Transverse colon (tissue), 4 donors: ENCODE data around the gene NAPG. TPM values are rescaled to one million over a fixed set of nuclear protein-coding genes. Genes with fewer than 3 reads are reported as not detected.

Experiments
- DNase-seq: peaks from one replicate; pipeline ENCODE4 v3.0.0-alpha.2; 2019
- H3K27ac ChIP-seq, 4 donors: fragments of 200-600 bp; sonication (generic); 2 replicates each; pipeline ENCODE4 v1.5.1; 2016 to 2018; ENCODE audit warnings: inconsistent platforms in 4 of 4
- H3K27me3 ChIP-seq: fragments of 200-600 bp; sonication (generic); 2 replicates; pipeline ENCODE4 v1.5.1; 2017; ENCODE audit warnings: inconsistent platforms
- H3K36me3 ChIP-seq, 4 donors: fragments of 200-600 bp; sonication (generic); 2 replicates each; pipeline ENCODE4 v1.5.1; 2017 to 2019; ENCODE audit warnings: inconsistent platforms in 4 of 4
- H3K4me1 ChIP-seq, 4 donors: fragments of 200-600 bp; sonication (generic); 2 replicates each; pipeline ENCODE4 v1.5.1; 2017 to 2020; ENCODE audit warnings: inconsistent platforms in 4 of 4
- H3K4me3 ChIP-seq, 4 donors: fragments of 200-600 bp; sonication (generic); 1 replicate in 1 of 4; 2 replicates in 3 of 4; pipeline versions ENCODE4 v1.5.1 to v1.6.1; 2017 to 2019; ENCODE audit warnings: inconsistent platforms in 4 of 4
- H3K9me3 ChIP-seq, 2 donors: fragments of 200-600 bp; sonication (generic); 2 replicates each; pipeline ENCODE4 v1.5.1; 2017 to 2019; ENCODE audit warnings: inconsistent platforms in 2 of 2
- CTCF ChIP-seq, 5 experiments: fragments of 200-600 bp in 3 of 5; fragments of 450-650 bp in 2 of 5; sonication (generic) in 3 of 5; IDR thresholded peaks; 1 replicate in 2 of 5; 2 replicates in 3 of 5; pipeline ENCODE4 v1.5.1; 2016 to 2017; ENCODE audit warnings: antibody characterized with exemption in 5 of 5, inconsistent platforms in 3 of 5, mild to moderate bottlenecking in 2 of 5, moderate library complexity in 1 of 5
- EP300 ChIP-seq: sonication (generic); formaldehyde crosslinking; IDR thresholded peaks from one replicate; pipeline ENCODE4 v1.6.1; 2017; ENCODE audit warnings: antibody characterized with exemption, low read depth
- POLR2A ChIP-seq: fragments of 450-650 bp; IDR thresholded peaks from one replicate; pipeline ENCODE4 v1.6.1; 2016; ENCODE audit warnings: antibody characterized with exemption, mild to moderate bottlenecking, moderate library complexity
- POLR2AphosphoS5 ChIP-seq, 3 donors: sonication (generic); formaldehyde crosslinking; IDR thresholded peaks; one replicate each; pipeline ENCODE4 v1.6.1; 2016; ENCODE audit warnings: antibody characterized with exemption in 3 of 3
- WGBS, 2 donors: methylation state at CpG; one replicate each; pipeline ENCODE4 v1.1.5; 2018; ENCODE audit warnings: low coverage in 1 of 2; 5-methylcytosine and 5-hydroxymethylcytosine counted together
- in situ Hi-C, 4 donors: fragments of 200-750 bp; cut with MboI; loops; one replicate each; pipeline versions ENCODE4 v1.15.0 to v1.15.1; 2017; ENCODE audit warnings: low sequenced_read_pairs in 3 of 4, low pct_ligation_motif_present in 1 of 4, low pct_unique_long_range_greater_than_20kb in 1 of 4
- intact Hi-C: fragments of 100-400 bp; cut with DNase I; formaldehyde crosslinking; loops from one replicate; pipeline ENCODE4 v1.15.1; 2023; ENCODE audit warnings: low total_unique reads
- total RNA-seq, 4 donors: library from RNA; depleted of rRNA; stranded (reverse); fragments of >200 nt; gene quantifications; one replicate each; pipeline ENCODE4 v1.1.0, GENCODE V29; 2016

The NAPG gene
- total RNA-seq, 4 donors from 2014 or later = 28.9 to 47.5 (median 41.1) TPM

- no peak for DNase-seq
- intact Hi-C loops (no loop called here), in situ Hi-C loops (loop anchor here in 1 of 4 donors (25.0 kb wide), 1 partner anchor 96 kb away; no protein-coding TSS in a partner anchor)
- no peaks in the 10 kb centered on the region for H3K4me1 ChIP-seq
- H3K36me3 ChIP-seq = no peaks in the 10 kb centered on the region
- no peak overlapping the region for H3K27ac ChIP-seq
- no peak overlapping the region for H3K4me3 ChIP-seq
- TF ChIP-seq POLR2AphosphoS5 (IDR thresholded peaks at IDR 0.05) = no peak
- no peak for TF ChIP-seq EP300
- no peak for TF ChIP-seq POLR2A
- TF ChIP-seq CTCF (IDR thresholded peaks at IDR 0.05) = no peak
- no peaks in the 10 kb centered on the region for H3K27me3 ChIP-seq
- peaks cover 13 to 19% of the 10 kb centered on the region in 2 donors for H3K9me3 ChIP-seq
Measured at GRCh38 chr18:10508591-10508990, 17.2 kb upstream of the NAPG start.

- DNase-seq = no peak
- Histone ChIP-seq H3K27me3 (no peaks in the 10 kb centered on the region), H3K9me3 (peaks cover 5 to 12% of the 10 kb centered on the region in 2 donors), H3K4me1 (no peaks in the 10 kb centered on the region), H3K36me3 (no peaks in the 10 kb centered on the region), H3K4me3 (no peak overlapping the region), H3K27ac (no peak overlapping the region)
- intact Hi-C loops = no loop called here
- TF ChIP-seq EP300 = no peak
- TF ChIP-seq POLR2AphosphoS5 (IDR thresholded peaks at IDR 0.05) = no peak
- TF ChIP-seq CTCF (IDR thresholded peaks at IDR 0.05) = no peak
- 57 to 73% methylated on average over 2 of the region's 2 CpGs for WGBS, 2 donors
- in situ Hi-C loops = loop anchor here in 3 of 4 donors (10.0 to 25.0 kb wide), 2 partner anchors 99 to 536 kb away; no protein-coding TSS in a partner anchor
Measured at GRCh38 chr18:10511236-10511635, 14.6 kb upstream of the NAPG start.

GRCh38 chr18:10514082-10514481 lies 11.7 kb upstream of the NAPG start:
- Histone ChIP-seq H3K4me1 (peaks cover 0 to 13% (median under 1%) of the 10 kb centered on the region in 4 donors), H3K9me3 (no peaks in the 10 kb centered on the region), H3K4me3 (no peak overlapping the region), H3K36me3 (no peaks in the 10 kb centered on the region), H3K27me3 (no peaks in the 10 kb centered on the region), H3K27ac (peak overlapping the region in 2 of 4 donors; percentile 7 to 23)
- no peak for TF ChIP-seq POLR2A
- no peak for TF ChIP-seq EP300
- no peak for TF ChIP-seq CTCF (IDR thresholded peaks at IDR 0.05)
- TF ChIP-seq POLR2AphosphoS5 (IDR thresholded peaks at IDR 0.05) = no peak
- 54 to 66% methylated on average over 3 of the region's 3 CpGs for WGBS, 2 donors
- in situ Hi-C loops = loop anchor here in 3 of 4 donors (10.0 to 25.0 kb wide), 2 partner anchors 102 to 539 kb away; no protein-coding TSS in a partner anchor
- intact Hi-C loops = no loop called here
- DNase-seq = no peak

GRCh38 chr18:10514601-10515000 lies 11.2 kb upstream of the NAPG start:
- no peak for TF ChIP-seq POLR2AphosphoS5 (IDR thresholded peaks at IDR 0.05)
- no peak for TF ChIP-seq CTCF (IDR thresholded peaks at IDR 0.05)
- TF ChIP-seq EP300 = no peak
- TF ChIP-seq POLR2A = no peak
- Histone ChIP-seq H3K36me3 (no peaks in the 10 kb centered on the region), H3K4me3 (no peak overlapping the region), H3K4me1 (peaks cover 0 to 18% (median 5%) of the 10 kb centered on the region in 4 donors), H3K27ac (peak overlapping the region in 1 of 4 donors; percentile 2), H3K9me3 (no peaks in the 10 kb centered on the region), H3K27me3 (no peaks in the 10 kb centered on the region)
- intact Hi-C loops = no loop called here
- DNase-seq = no peak
- in situ Hi-C loops = loop anchor here in 3 of 4 donors (10.0 to 25.0 kb wide), 2 partner anchors 102 to 540 kb away; no protein-coding TSS in a partner anchor
